ENCODE data around the gene TREH. TPM values are rescaled to one million over a fixed set of nuclear protein-coding genes. Genes with fewer than 3 reads are reported as not detected.

The TREH gene
- total RNA-seq, 1 experiment from 2014 or later: 0.15 TPM

DNA sequence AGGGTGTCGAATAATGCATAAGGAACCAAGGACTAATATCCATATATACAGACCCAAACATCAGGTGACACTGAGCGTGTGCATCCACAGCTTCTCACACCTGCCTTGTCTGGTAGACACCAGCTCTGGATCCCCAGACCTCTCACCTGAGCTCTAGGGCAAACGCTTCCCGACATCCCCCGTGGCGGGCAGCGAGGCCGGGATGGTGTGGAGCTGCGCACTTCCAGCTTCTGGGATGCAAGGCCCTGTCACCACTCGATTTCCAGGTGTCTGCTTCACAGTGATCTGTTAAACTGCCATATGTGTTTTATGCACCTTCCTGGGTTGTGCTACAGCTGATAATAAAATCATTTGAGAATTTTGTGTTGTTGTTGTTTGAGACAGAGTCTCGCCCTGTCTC lies 15.3 kb upstream of the TREH start:
- CTCF ChIA-PET: interaction anchor here (1.8 kb wide), 1 partner anchor 262 kb away, joined by 5 read pairs; no protein-coding TSS in a partner anchor
- H3K36me3 ChIP-seq (ENCODE audit: control insufficient read depth in 1 of 2, insufficient read depth in 2 of 2, low read length in 2 of 2): no peaks in the 10 kb centered on the region
- no peak overlapping the region for H2AFZ ChIP-seq (ENCODE audit: low read depth, low read length, poor library complexity, severe bottlenecking)
- no peaks in the 10 kb centered on the region for H3K79me2 ChIP-seq (ENCODE audit: insufficient read depth, low read length)
- no TSS peak for BruUV-seq (replicated peaks)
- no peaks in the 10 kb centered on the region for H3K9me2 ChIP-seq (ENCODE audit: insufficient read depth)
- no peak overlapping the region for H3K27ac ChIP-seq (ENCODE audit: low read depth, low read length)
- no peaks in the 10 kb centered on the region for H3K9me3 ChIP-seq (ENCODE audit: control insufficient read depth in 1 of 2, insufficient read depth in 1 of 2, low read depth in 1 of 2, low read length in 2 of 2)
- no peak overlapping the region for H3K4me2 ChIP-seq (ENCODE audit: low read length)
- no peaks in the 10 kb centered on the region for H3K27me3 ChIP-seq (ENCODE audit: insufficient read depth, low read length)
- intact Hi-C loops (cut with micrococcal nuclease): loop anchor here (10.0 kb wide), 1 partner anchor 540 kb away; the partner anchor contains the start of gene SCN4B
- H3K4me3 ChIP-seq (replicated peaks in 1 of 2; ENCODE audit: low read depth in 1 of 2, low read length in 2 of 2): no peak overlapping the region
- H3K4me1 ChIP-seq (ENCODE audit: control insufficient read depth in 1 of 2, insufficient read depth in 2 of 2, low read length in 2 of 2): peaks cover 0 to 27% of the 10 kb centered on the region in 2 experiments; a peak in 1 of 4 replicates
- TF ChIP-seq, protein P1, sequence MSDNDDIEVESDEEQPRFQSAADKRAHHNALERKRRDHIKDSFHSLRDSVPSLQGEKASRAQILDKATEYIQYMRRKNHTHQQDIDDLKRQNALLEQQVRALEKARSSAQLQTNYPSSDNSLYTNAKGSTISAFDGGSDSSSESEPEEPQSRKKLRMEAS (IDR thresholded peaks at IDR 0.05): no peak
- TF ChIP-seq ELF1 (IDR thresholded peaks at IDR 0.05; ENCODE audit: borderline replicate concordance, low read depth) (no peak), ZFX (IDR thresholded peaks at IDR 0.05) (no peak), POLR2AphosphoS5 (IDR thresholded peaks at IDR 0.05; ENCODE audit: low read depth, low read length) (no peak), POLR2A (IDR thresholded peaks at IDR 0.05; ENCODE audit: borderline replicate concordance, extremely low read depth, insufficient read depth, insufficient read length) (no peak), CEBPB (IDR thresholded peaks at IDR 0.05; ENCODE audit: low read depth) (no peak), JUND (IDR thresholded peaks at IDR 0.05) (no peak), SIN3A (IDR thresholded peaks at IDR 0.05; ENCODE audit: low read depth) (no peak), TCF7L2 (IDR thresholded peaks at IDR 0.05; ENCODE audit: borderline replicate concordance, extremely low read depth, insufficient read depth, insufficient read length) (no peak), YY1 (IDR thresholded peaks at IDR 0.05; ENCODE audit: extremely low read depth, insufficient replicate concordance, low read depth, low read length) (no peak)
- TF ChIP-seq, protein P2, sequence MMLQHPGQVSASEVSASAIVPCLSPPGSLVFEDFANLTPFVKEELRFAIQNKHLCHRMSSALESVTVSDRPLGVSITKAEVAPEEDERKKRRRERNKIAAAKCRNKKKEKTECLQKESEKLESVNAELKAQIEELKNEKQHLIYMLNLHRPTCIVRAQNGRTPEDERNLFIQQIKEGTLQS (IDR thresholded peaks at IDR 0.05): no peak
- TF ChIP-seq, protein P3, sequence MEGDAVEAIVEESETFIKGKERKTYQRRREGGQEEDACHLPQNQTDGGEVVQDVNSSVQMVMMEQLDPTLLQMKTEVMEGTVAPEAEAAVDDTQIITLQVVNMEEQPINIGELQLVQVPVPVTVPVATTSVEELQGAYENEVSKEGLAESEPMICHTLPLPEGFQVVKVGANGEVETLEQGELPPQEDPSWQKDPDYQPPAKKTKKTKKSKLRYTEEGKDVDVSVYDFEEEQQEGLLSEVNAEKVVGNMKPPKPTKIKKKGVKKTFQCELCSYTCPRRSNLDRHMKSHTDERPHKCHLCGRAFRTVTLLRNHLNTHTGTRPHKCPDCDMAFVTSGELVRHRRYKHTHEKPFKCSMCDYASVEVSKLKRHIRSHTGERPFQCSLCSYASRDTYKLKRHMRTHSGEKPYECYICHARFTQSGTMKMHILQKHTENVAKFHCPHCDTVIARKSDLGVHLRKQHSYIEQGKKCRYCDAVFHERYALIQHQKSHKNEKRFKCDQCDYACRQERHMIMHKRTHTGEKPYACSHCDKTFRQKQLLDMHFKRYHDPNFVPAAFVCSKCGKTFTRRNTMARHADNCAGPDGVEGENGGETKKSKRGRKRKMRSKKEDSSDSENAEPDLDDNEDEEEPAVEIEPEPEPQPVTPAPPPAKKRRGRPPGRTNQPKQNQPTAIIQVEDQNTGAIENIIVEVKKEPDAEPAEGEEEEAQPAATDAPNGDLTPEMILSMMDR (IDR thresholded peaks at IDR 0.05 in 2 of 3, conservative IDR thresholded peaks at IDR 0.05 in 1 of 3; ENCODE audit: borderline replicate concordance in 1 of 3, insufficient read depth in 1 of 3, low read depth in 2 of 3, low read length in 2 of 3): no peak
- H4K20me1 ChIP-seq (ENCODE audit: insufficient read depth): no peaks in the 10 kb centered on the region
- RAD21 ChIA-PET (ENCODE audit: low non-redundant PET in 1 of 2, low total read pairs in 2 of 2, uncharacterized antibody in 2 of 2, unreplicated experiment in 2 of 2): no interaction called here
- POLR2A ChIA-PET: no interaction called here
- DNase-seq (ENCODE audit: low read depth, low spot score): no peak
- H3K9ac ChIP-seq (ENCODE audit: low read length): no peak overlapping the region
- no peak for ATAC-seq
